Measurements from ENCODE around the gene RAB27B. TPM values are rescaled to one million over a fixed set of nuclear protein-coding genes. Genes with fewer than 3 reads are reported as not detected.

RAB27B gene
- total and polyA plus RNA-seq, 8 donors: 1.8 to 102 (median 17.0) TPM

DNA sequence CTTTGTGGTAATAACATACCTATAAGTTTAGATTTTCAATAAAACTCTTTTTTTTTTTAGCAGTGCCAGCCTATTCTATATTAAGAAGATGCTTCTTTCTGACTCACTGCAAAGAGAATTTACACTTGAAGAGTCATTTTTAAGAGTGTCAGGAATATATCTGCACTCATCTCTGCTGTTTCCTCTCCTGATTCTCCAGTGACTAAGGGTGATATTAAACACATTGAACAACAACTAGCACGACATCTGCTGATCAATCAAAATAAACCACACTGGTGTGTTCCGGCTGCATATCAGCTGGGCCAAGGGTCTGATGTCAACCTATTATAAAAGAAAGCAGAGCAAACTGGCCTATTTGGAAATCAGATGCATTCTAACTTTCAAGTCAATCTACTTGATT lies 15.0 kb downstream of the RAB27B start:
- intact Hi-C loops (cut with DNase I; ENCODE audit: low total_unique reads): no loop called here
- 75 to 88% (median 79%) methylated on average over 2 of the region's 2 CpGs for WGBS, 5 donors
- no peaks in the 10 kb centered on the region for H3K9me3 ChIP-seq
- H3K36me3 ChIP-seq: no peaks in the 10 kb centered on the region
- no peak overlapping the region for H3K4me3 ChIP-seq
- no peak for DNase-seq
- no peaks in the 10 kb centered on the region for H3K4me1 ChIP-seq
- H3K27me3 ChIP-seq: no peaks in the 10 kb centered on the region
- TF ChIP-seq, protein P1, sequence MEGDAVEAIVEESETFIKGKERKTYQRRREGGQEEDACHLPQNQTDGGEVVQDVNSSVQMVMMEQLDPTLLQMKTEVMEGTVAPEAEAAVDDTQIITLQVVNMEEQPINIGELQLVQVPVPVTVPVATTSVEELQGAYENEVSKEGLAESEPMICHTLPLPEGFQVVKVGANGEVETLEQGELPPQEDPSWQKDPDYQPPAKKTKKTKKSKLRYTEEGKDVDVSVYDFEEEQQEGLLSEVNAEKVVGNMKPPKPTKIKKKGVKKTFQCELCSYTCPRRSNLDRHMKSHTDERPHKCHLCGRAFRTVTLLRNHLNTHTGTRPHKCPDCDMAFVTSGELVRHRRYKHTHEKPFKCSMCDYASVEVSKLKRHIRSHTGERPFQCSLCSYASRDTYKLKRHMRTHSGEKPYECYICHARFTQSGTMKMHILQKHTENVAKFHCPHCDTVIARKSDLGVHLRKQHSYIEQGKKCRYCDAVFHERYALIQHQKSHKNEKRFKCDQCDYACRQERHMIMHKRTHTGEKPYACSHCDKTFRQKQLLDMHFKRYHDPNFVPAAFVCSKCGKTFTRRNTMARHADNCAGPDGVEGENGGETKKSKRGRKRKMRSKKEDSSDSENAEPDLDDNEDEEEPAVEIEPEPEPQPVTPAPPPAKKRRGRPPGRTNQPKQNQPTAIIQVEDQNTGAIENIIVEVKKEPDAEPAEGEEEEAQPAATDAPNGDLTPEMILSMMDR (IDR thresholded peaks at IDR 0.05): no peak
- H3K27ac ChIP-seq: no peak overlapping the region

DNA sequence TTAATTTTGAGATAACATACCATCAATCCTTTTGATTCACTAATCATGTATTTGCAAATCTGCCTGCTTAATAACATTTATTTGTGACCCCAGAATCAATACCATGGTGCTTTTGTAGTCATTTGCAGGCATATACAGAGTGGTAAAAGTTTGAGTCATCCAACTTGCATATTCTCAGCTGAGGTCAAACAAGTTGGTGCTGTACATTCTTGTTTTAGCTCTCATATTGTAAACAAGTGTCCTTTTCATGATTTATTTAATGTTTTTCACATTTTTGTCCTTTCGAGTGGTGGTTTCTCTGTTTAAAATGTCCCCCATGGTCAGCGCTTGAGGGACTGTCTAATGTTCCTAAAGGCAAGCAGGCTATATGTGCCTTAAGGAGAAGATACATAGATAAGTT lies 17.5 kb downstream of the RAB27B start:
- intact Hi-C loops (cut with DNase I; ENCODE audit: low total_unique reads): no loop called here
- Histone ChIP-seq H3K9me3 (no peaks in the 10 kb centered on the region), H3K4me1 (peaks cover 0 to 9% (median 3%) of the 10 kb centered on the region in 4 donors), H3K27me3 (no peaks in the 10 kb centered on the region), H3K36me3 (no peaks in the 10 kb centered on the region), H3K4me3 (no peak overlapping the region), H3K27ac (no peak overlapping the region)
- WGBS, 5 donors: 39 to 59% (median 45%) methylated on average over 2 of the region's 2 CpGs
- TF ChIP-seq POLR2A (IDR thresholded peaks at IDR 0.05) (no peak), POLR2AphosphoS5 (IDR thresholded peaks at IDR 0.05) (no peak), EP300 (IDR thresholded peaks at IDR 0.05) (no peak)
- TF ChIP-seq, protein P1 (IDR thresholded peaks at IDR 0.05): no peak
- no peak for DNase-seq

DNA sequence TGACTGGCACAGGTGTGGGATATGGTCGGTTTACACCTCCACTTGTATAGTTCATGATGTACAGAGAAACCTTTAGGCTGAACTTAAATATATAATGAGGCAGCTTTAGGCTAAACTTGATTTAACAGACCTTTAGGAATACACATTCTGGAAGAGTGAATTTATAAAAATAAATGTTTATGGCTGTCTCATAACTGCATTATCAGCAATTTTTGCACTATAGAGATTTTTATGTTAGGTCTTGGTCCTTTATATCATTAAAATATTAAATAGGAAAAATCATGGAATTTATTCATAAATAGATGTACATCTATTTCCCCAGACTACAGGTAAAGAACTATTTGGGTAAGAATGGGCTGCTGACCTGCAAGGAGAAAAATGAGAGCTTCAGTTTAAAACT lies 19.8 kb downstream of the RAB27B start:
- WGBS, 5 donors: 87 to 99% (median 95%) methylated on average over 1 of the region's 1 CpG
- Histone ChIP-seq H3K4me1 (peaks cover 0 to 11% (median 5%) of the 10 kb centered on the region in 4 donors), H3K27ac (no peak overlapping the region), H3K9me3 (no peaks in the 10 kb centered on the region), H3K4me3 (no peak overlapping the region), H3K36me3 (no peaks in the 10 kb centered on the region), H3K27me3 (no peaks in the 10 kb centered on the region)
- intact Hi-C loops (cut with DNase I; ENCODE audit: low total_unique reads): no loop called here
- TF ChIP-seq POLR2AphosphoS5 (IDR thresholded peaks at IDR 0.05) (no peak), EP300 (IDR thresholded peaks at IDR 0.05) (no peak), POLR2A (IDR thresholded peaks at IDR 0.05) (no peak)
- TF ChIP-seq, protein P1 (IDR thresholded peaks at IDR 0.05): no peak
- no peak for DNase-seq

DNA sequence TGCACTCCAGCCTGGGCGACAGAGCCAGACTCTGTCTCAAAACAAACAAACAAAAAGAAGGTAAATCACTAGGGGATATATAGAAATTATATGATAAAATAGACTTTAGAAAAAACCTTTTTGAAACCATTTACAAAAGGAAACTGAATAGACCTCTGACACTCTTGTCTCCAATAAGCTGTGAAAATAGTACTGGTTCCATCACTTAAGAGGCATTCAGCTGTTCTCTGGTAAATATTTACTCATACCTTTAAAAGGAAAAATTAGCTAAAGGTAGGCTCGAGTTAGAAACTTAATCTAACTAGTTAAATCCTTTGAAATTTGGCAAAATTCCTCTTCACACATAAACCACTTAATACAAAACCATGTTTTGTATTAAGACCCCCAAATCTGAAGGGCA lies 21.4 kb downstream of the RAB27B start:
- no peak for DNase-seq
- no peak overlapping the region for H3K27ac ChIP-seq
- intact Hi-C loops (cut with DNase I; ENCODE audit: low total_unique reads): no loop called here
- peaks cover 0 to 20% (median 5%) of the 10 kb centered on the region in 4 donors for H3K4me1 ChIP-seq
- H3K4me3 ChIP-seq: no peak overlapping the region
- no peaks in the 10 kb centered on the region for H3K27me3 ChIP-seq
- no peak for TF ChIP-seq POLR2AphosphoS5 (IDR thresholded peaks at IDR 0.05)
- no peak for TF ChIP-seq POLR2A (IDR thresholded peaks at IDR 0.05)
- no peak for TF ChIP-seq EP300 (IDR thresholded peaks at IDR 0.05)
- TF ChIP-seq, protein P1 (IDR thresholded peaks at IDR 0.05): no peak
- H3K9me3 ChIP-seq: no peaks in the 10 kb centered on the region
- WGBS, 5 donors: 45 to 57% (median 49%) methylated on average over 2 of the region's 2 CpGs
- H3K36me3 ChIP-seq: no peaks in the 10 kb centered on the region
